Tibial nerve (tissue), 4 donors: Measurements from ENCODE around the gene SLC37A1. TPM values are rescaled to one million over a fixed set of nuclear protein-coding genes. Genes with fewer than 3 reads are reported as not detected.

Experiments used
- DNase-seq, 2 donors: peaks; one replicate each; pipeline ENCODE4 v3.0.0-alpha.2; 2019; ENCODE audit warnings: low spot score in 2 of 2
- H3K27ac ChIP-seq, 4 donors: fragments of 200-600 bp; sonication (generic) in 3 of 4; one replicate each; pipeline ENCODE4 v1.5.1; 2017 to 2019; ENCODE audit warnings: mild to moderate bottlenecking in 1 of 4
- H3K27me3 ChIP-seq, 2 donors: fragments of 200-600 bp; sonication (generic) in 1 of 2; one replicate each; pipeline versions ENCODE4 v1.5.1 to v1.6.0; 2017 to 2019
- H3K36me3 ChIP-seq, 3 donors: fragments of 200-600 bp; sonication (generic); one replicate each; pipeline ENCODE4 v1.5.1; 2018 to 2019
- H3K4me1 ChIP-seq, 4 donors: fragments of 200-600 bp; sonication (generic) in 3 of 4; one replicate each; pipeline ENCODE4 v1.5.1; 2017 to 2019
- H3K4me3 ChIP-seq, 4 donors: fragments of 200-600 bp; sonication (generic) in 3 of 4; one replicate each; pipeline ENCODE4 v1.5.1; 2017 to 2019; ENCODE audit warnings: mild to moderate bottlenecking in 1 of 4, moderate library complexity in 1 of 4
- H3K9me3 ChIP-seq, 4 donors: fragments of 200-600 bp; sonication (generic) in 3 of 4; one replicate each; pipeline ENCODE4 v1.5.1; 2017 to 2019
- EP300 ChIP-seq, 2 donors: sonication (generic); formaldehyde crosslinking; IDR thresholded peaks; one replicate each; pipeline ENCODE4 v1.6.1; 2017; ENCODE audit warnings: antibody characterized with exemption in 2 of 2, mild to moderate bottlenecking in 1 of 2
- POLR2A ChIP-seq, 2 donors: fragments of 450-650 bp; IDR thresholded peaks; one replicate each; pipeline ENCODE4 v1.6.1; 2017; ENCODE audit warnings: antibody characterized with exemption in 2 of 2, mild to moderate bottlenecking in 2 of 2, moderate library complexity in 2 of 2
- WGBS, 2 donors: methylation state at CpG; one replicate each; pipeline ENCODE4 v1.1.5; 2018; 5-methylcytosine and 5-hydroxymethylcytosine counted together
- total RNA-seq, 4 donors: library from RNA; depleted of rRNA; stranded (reverse); fragments of >200 nt; gene quantifications; one replicate each; pipeline ENCODE4 v1.1.0, GENCODE V29; 2016
- TF ChIP-seq, protein P1 (sequence below), 5 experiments: fragments of 200-600 bp in 3 of 5; fragments of 450-650 bp in 2 of 5; sonication (generic) in 3 of 5; IDR thresholded peaks; one replicate each; pipeline ENCODE4 v1.5.1; 2016 to 2019; ENCODE audit warnings: antibody characterized with exemption in 5 of 5, mild to moderate bottlenecking in 3 of 5, moderate library complexity in 2 of 5

SLC37A1 gene
- total RNA-seq, 4 donors from 2014 or later, result 4.4 to 6.7 (median 5.0) TPM

DNA sequence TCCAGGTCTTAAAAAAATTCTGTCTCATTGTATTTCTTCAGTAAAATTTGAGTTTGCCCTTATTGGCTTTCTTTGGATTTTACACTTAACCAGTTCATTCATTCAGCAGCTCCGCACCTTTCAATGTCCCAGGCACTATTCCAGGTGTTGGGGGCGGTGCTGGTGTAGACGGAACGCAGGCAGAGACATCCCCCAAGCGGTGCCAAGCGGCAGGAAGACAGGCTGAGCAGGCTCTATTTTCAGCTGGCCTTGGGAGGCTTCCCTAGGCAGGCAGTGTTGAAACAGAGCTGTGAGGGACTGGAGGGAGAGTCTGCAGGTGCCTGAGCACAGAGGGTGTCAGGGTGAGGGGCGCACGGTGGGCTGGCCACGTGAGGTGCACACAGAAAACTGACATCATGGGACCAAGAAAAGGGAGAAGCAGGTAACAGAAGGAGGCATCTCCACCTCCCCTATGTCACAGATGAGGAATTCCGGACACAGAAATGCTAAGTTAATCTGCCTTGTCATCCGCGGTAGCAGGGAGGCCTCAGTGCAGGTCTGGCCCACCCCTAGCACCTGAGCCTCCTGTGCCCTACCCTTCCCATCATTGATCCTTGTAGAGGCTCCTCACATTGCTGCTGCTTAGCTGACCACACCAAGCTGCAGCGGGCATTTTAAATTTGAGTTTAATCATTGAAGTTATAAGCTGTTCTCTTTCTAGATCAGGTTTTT is 40.8 kb downstream of the SLC37A1 start:
- WGBS, 2 donors, result 78 to 82% methylated on average over 13 of the region's 13 CpGs
- Histone ChIP-seq H3K9me3 (no peaks in the 10 kb centered on the region), H3K27ac (no peak overlapping the region), H3K4me1 (no peaks in the 10 kb centered on the region), H3K36me3 (peaks cover 0 to 62% (median 0%) of the 10 kb centered on the region in 3 donors), H3K4me3 (no peak overlapping the region), H3K27me3 (no peaks in the 10 kb centered on the region)
- no peak for DNase-seq
- TF ChIP-seq EP300 (IDR thresholded peaks at IDR 0.05) (no peak), POLR2A (IDR thresholded peaks at IDR 0.05) (no peak)
- TF ChIP-seq, protein P1, sequence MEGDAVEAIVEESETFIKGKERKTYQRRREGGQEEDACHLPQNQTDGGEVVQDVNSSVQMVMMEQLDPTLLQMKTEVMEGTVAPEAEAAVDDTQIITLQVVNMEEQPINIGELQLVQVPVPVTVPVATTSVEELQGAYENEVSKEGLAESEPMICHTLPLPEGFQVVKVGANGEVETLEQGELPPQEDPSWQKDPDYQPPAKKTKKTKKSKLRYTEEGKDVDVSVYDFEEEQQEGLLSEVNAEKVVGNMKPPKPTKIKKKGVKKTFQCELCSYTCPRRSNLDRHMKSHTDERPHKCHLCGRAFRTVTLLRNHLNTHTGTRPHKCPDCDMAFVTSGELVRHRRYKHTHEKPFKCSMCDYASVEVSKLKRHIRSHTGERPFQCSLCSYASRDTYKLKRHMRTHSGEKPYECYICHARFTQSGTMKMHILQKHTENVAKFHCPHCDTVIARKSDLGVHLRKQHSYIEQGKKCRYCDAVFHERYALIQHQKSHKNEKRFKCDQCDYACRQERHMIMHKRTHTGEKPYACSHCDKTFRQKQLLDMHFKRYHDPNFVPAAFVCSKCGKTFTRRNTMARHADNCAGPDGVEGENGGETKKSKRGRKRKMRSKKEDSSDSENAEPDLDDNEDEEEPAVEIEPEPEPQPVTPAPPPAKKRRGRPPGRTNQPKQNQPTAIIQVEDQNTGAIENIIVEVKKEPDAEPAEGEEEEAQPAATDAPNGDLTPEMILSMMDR (IDR thresholded peaks at IDR 0.05), result no peak

DNA sequence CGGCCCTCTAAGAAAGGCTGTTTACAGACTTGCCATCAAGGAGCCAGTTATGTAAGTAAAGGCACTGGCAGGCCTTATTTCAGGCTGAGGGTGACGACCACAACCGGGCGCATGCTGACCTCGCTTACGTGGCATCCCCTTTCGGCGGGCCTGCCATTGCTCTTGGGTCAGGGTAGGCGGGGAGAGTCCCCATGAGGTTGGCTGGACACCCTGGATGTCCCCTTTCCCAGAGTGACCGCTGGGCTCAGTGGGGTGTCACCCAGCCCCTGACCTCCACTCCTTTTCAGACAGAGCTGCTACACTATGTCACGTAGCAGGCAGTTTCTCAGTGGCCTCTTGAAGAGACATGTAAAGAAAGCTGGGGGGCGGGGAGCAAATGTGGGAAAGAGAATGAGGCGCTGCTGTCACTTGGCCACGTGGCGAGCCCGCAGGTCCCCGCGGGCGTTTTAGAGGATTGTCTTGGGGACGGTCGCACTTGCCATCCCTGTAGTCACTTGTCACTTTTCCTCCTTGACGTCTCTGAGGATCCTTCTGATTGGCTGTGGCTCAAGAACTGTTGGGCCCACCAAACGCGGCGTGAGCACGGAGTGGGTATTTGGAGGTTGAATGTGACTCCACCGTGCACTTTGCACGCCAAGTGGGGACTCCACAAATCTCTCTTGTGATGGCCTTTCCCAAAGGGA is 42.2 kb downstream of the SLC37A1 start:
- H3K36me3 ChIP-seq, result peaks cover 0 to 61% (median 0%) of the 10 kb centered on the region in 3 donors
- H3K9me3 ChIP-seq, result no peaks in the 10 kb centered on the region
- WGBS, 2 donors, result 86 to 96% methylated on average over 27 to 28 of the region's 28 CpGs
- DNase-seq, result no peak
- TF ChIP-seq POLR2A (IDR thresholded peaks at IDR 0.05) (no peak), EP300 (IDR thresholded peaks at IDR 0.05) (no peak)
- TF ChIP-seq, protein P1 (IDR thresholded peaks at IDR 0.05), result no peak
- H3K27ac ChIP-seq, result no peak overlapping the region
- no peak overlapping the region for H3K4me3 ChIP-seq
- no peaks in the 10 kb centered on the region for H3K4me1 ChIP-seq
- no peaks in the 10 kb centered on the region for H3K27me3 ChIP-seq

DNA sequence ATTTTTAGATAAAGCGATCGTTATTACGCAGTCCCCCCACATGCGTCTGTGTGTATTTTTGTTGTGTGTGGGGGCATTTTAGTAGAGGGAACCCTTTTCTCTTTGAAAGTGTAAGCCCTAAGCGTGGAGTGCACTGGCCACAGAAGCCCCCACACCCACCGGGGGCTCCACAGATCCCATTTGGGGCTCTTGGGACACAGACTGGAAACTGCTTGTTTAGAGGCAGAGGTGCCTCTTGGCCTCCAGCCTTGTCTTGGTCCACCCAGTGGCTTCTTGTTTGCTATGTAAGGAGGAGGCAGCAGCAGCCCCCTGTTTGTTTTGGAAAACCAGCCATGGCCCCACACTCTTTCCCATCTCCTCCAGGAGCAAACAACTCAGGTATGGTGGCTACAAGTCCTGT is 42.8 kb downstream of the SLC37A1 start:
- TF ChIP-seq EP300 (IDR thresholded peaks at IDR 0.05) (no peak), POLR2A (IDR thresholded peaks at IDR 0.05) (no peak)
- TF ChIP-seq, protein P1 (IDR thresholded peaks at IDR 0.05), result no peak
- H3K36me3 ChIP-seq, result peaks cover 0 to 64% (median 0%) of the 10 kb centered on the region in 3 donors
- no peak overlapping the region for H3K27ac ChIP-seq
- H3K27me3 ChIP-seq, result no peaks in the 10 kb centered on the region
- no peak overlapping the region for H3K4me3 ChIP-seq
- DNase-seq, result no peak
- no peaks in the 10 kb centered on the region for H3K4me1 ChIP-seq
- H3K9me3 ChIP-seq, result no peaks in the 10 kb centered on the region
- WGBS, 2 donors, result 94 to 96% methylated on average over 6 of the region's 6 CpGs

DNA sequence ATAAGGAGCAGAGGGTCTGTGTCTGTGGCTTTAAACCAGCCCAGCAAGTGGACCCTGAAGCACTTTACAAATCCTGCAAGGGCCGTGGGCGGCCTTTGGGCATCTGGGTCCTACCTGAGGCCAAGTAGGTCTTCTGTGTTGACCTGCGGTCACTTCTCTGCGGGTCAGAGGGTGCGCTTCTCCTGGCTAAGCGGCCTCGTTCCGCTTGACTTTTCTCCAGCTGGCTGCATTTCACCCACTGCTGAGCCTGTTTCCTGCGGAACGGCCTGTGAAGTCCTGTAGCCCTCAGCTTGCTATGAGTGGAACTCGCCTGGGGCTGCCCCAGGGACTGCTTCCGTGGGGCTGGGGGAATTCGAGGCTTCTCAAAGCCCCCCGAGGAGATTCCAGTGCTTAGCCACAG is 43.3 kb downstream of the SLC37A1 start:
- 80 to 84% methylated on average over 13 to 14 of the region's 14 CpGs for WGBS, 2 donors
- H3K27ac ChIP-seq, result no peak overlapping the region
- no peak for DNase-seq
- TF ChIP-seq, protein P1 (IDR thresholded peaks at IDR 0.05), result no peak
- no peak for TF ChIP-seq EP300 (IDR thresholded peaks at IDR 0.05)
- TF ChIP-seq POLR2A (IDR thresholded peaks at IDR 0.05), result no peak
- H3K27me3 ChIP-seq, result no peaks in the 10 kb centered on the region
- H3K36me3 ChIP-seq, result peaks cover 0 to 69% (median 0%) of the 10 kb centered on the region in 3 donors
- no peaks in the 10 kb centered on the region for H3K4me1 ChIP-seq
- H3K4me3 ChIP-seq, result no peak overlapping the region
- no peaks in the 10 kb centered on the region for H3K9me3 ChIP-seq

DNA sequence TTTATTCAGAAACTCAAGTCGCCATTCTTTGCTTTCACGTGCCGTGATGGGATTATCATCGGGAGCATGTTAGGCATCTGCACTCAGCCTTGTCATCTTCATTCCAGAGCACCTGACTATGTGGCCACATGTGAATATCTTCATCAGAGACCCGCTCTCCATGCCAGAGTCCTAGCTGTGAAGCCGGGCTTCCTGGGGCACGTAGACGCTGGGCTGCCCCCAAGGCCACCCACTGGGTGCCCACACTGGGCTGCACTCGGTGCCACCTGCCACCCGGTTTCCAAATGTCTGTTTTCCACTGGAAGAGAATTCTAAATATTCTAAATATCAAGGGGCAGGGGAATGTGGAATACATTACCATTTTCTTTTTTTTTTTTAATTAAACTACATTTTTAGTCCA is 43.8 kb downstream of the SLC37A1 start:
- DNase-seq, result no peak
- TF ChIP-seq, protein P1 (IDR thresholded peaks at IDR 0.05), result no peak
- TF ChIP-seq EP300 (IDR thresholded peaks at IDR 0.05), result no peak
- TF ChIP-seq POLR2A (IDR thresholded peaks at IDR 0.05), result no peak
- Histone ChIP-seq H3K4me3 (no peak overlapping the region), H3K9me3 (no peaks in the 10 kb centered on the region), H3K36me3 (peaks cover 0 to 74% (median 0%) of the 10 kb centered on the region in 3 donors), H3K27ac (no peak overlapping the region), H3K27me3 (no peaks in the 10 kb centered on the region), H3K4me1 (no peaks in the 10 kb centered on the region)
- 91 to 92% methylated on average over 10 of the region's 10 CpGs for WGBS, 2 donors
